H9 (cell line): Measurements from ENCODE around the gene NDUFV3. TPM values are rescaled to one million over a fixed set of nuclear protein-coding genes. Genes with fewer than 3 reads are reported as not detected.
"Not testable (repeated sequence)": the region's sequence is repeated elsewhere in the genome, so short reads cannot be mapped to it uniquely, and the experiment has no call there.

ENCODE experiments used
- DNase-seq: peaks from one replicate; pipeline ENCODE4 v3.0.0-alpha.2; 2017
- H2AFZ ChIP-seq: one replicate; pipeline ENCODE4 v1.6.1; 2013; ENCODE audit warnings: mild to moderate bottlenecking, low read length, control low read depth, moderate library complexity
- H2AK5ac ChIP-seq: 2 replicates; pipeline ENCODE4 v1.6.1; 2013; ENCODE audit warnings: low read length, control low read depth, mixed read lengths; ENCODE audit not compliant: insufficient read length
- H2BK120ac ChIP-seq: one replicate; pipeline ENCODE4 v1.6.1; 2013; ENCODE audit warnings: low read depth, mild to moderate bottlenecking, low read length, control low read depth, inconsistent platforms; ENCODE audit not compliant: poor library complexity, severe bottlenecking
- H2BK12ac ChIP-seq: 2 replicates; pipeline ENCODE4 v1.6.1; 2013; ENCODE audit warnings: low read length, control low read depth, mixed read lengths, low read depth; ENCODE audit not compliant: insufficient read length
- H2BK15ac ChIP-seq: 2 replicates; pipeline ENCODE4 v1.6.1; 2013; ENCODE audit warnings: low read depth, low read length, control low read depth
- H2BK20ac ChIP-seq: one replicate; pipeline ENCODE4 v1.6.1; 2013; ENCODE audit warnings: low read depth, mild to moderate bottlenecking, low read length, control low read depth, inconsistent platforms; ENCODE audit not compliant: poor library complexity, severe bottlenecking
- H2BK5ac ChIP-seq: 2 replicates; pipeline ENCODE4 v1.6.1; 2013; ENCODE audit warnings: low read length, control low read depth, mixed read lengths; ENCODE audit not compliant: insufficient read length
- H3K14ac ChIP-seq: 2 replicates; pipeline ENCODE4 v1.6.1; 2013; ENCODE audit warnings: low read length, control low read depth; ENCODE audit not compliant: insufficient read depth
- H3K18ac ChIP-seq: 2 replicates; pipeline ENCODE4 v1.6.1; 2013; ENCODE audit warnings: low read depth, mild to moderate bottlenecking, mixed read lengths, low read length, control low read depth; ENCODE audit not compliant: insufficient read length
- H3K23ac ChIP-seq: 2 replicates; pipeline ENCODE4 v1.6.1; 2013; ENCODE audit warnings: low read length, control low read depth, mixed read lengths, low read depth; ENCODE audit not compliant: insufficient read length
- H3K23me2 ChIP-seq: 2 replicates; pipeline ENCODE4 v1.6.1; 2013; ENCODE audit warnings: low read depth, mild to moderate bottlenecking, mixed read lengths, low read length, control low read depth; ENCODE audit not compliant: insufficient read length, poor library complexity, severe bottlenecking
- H3K27ac ChIP-seq: 2 replicates; pipeline ENCODE4 v1.5.1; 2013; ENCODE audit warnings: low read length, control low read depth, mixed read lengths, low read depth; ENCODE audit not compliant: insufficient read length
- H3K27me3 ChIP-seq: 2 replicates; pipeline ENCODE4 v1.6.1; 2013; ENCODE audit warnings: low read length, control low read depth, inconsistent platforms; ENCODE audit not compliant: insufficient read depth
- H3K4ac ChIP-seq: 2 replicates; pipeline ENCODE4 v1.6.1; 2013; ENCODE audit warnings: low read depth, mild to moderate bottlenecking, control low read depth, inconsistent platforms, low read length, moderate library complexity
- H3K4me1 ChIP-seq: 2 replicates; pipeline ENCODE4 v1.6.1; 2013; ENCODE audit warnings: low read length, control low read depth, inconsistent platforms; ENCODE audit not compliant: insufficient read depth
- H3K4me2 ChIP-seq: 2 replicates; pipeline ENCODE4 v1.6.1; 2013; ENCODE audit warnings: low read length, control low read depth, mixed read lengths; ENCODE audit not compliant: insufficient read length, insufficient read depth
- H3K56ac ChIP-seq: 2 replicates; pipeline ENCODE4 v1.6.1; 2013; ENCODE audit warnings: low read depth, mild to moderate bottlenecking, mixed read lengths, low read length, control low read depth; ENCODE audit not compliant: insufficient read length
- H3K79me1 ChIP-seq: 2 replicates; pipeline ENCODE4 v1.6.1; 2013; ENCODE audit warnings: low read depth, mild to moderate bottlenecking, moderate library complexity, low read length, control low read depth, inconsistent platforms; ENCODE audit not compliant: insufficient read depth, poor library complexity, severe bottlenecking
- H3K79me2 ChIP-seq: 2 replicates; pipeline ENCODE4 v1.6.1; 2013; ENCODE audit warnings: low read length, control low read depth, inconsistent platforms; ENCODE audit not compliant: insufficient read depth
- H3K9ac ChIP-seq: 2 replicates; pipeline ENCODE4 v1.6.1; 2013; ENCODE audit warnings: low read length, control low read depth, mixed read lengths; ENCODE audit not compliant: insufficient read length; ENCODE audit errors: extremely low read depth
- H3K9me3 ChIP-seq: one replicate; pipeline ENCODE4 v1.6.1; 2013; ENCODE audit warnings: low read depth, low read length, inconsistent platforms; ENCODE audit not compliant: control insufficient read depth
- H3T11ph ChIP-seq: one replicate; pipeline ENCODE4 v1.6.1; 2013; ENCODE audit warnings: mild to moderate bottlenecking, low read length, control low read depth, inconsistent platforms
- H4K20me1 ChIP-seq: one replicate; pipeline ENCODE4 v1.6.1; 2013; ENCODE audit not compliant: control insufficient read depth, insufficient read length, insufficient read depth
- H4K5ac ChIP-seq: 2 replicates; pipeline ENCODE4 v1.6.1; 2013; ENCODE audit warnings: low read depth, mild to moderate bottlenecking, mixed read lengths, low read length, control low read depth; ENCODE audit not compliant: insufficient read length
- H4K8ac ChIP-seq: replicated peaks from 2 replicates; pipeline ENCODE4 v1.6.1; 2013; ENCODE audit warnings: low read length, control low read depth, mixed read lengths, low read depth; ENCODE audit not compliant: insufficient read length
- H4K91ac ChIP-seq: 2 replicates; pipeline ENCODE4 v1.6.1; 2013; ENCODE audit warnings: low read depth, mild to moderate bottlenecking, moderate library complexity, mixed read lengths, low read length, control low read depth; ENCODE audit not compliant: insufficient read length
- H3K27ac Mint-ChIP-seq, 3 experiments: 2 replicates in 2 of 3; 3 replicates in 1 of 3; pipeline ENCODE4 v1.8.0; 2020 to 2021; ENCODE audit warnings: mixed read lengths in 3 of 3, mild to moderate bottlenecking in 1 of 3, moderate library complexity in 1 of 3
- H3K27me3 Mint-ChIP-seq: 2 replicates; pipeline ENCODE4 v1.8.0; 2021; ENCODE audit warnings: low read depth, mild to moderate bottlenecking, moderate library complexity, mixed read lengths
- H3K36me3 Mint-ChIP-seq, 3 experiments: 2 replicates in 2 of 3; 3 replicates in 1 of 3; pipeline ENCODE4 v1.8.0; 2020 to 2021; ENCODE audit warnings: low read depth in 3 of 3, mixed read lengths in 3 of 3; ENCODE audit not compliant: insufficient read depth in 1 of 3
- H3K4me1 Mint-ChIP-seq, 2 experiments: 2 replicates each; pipeline ENCODE4 v1.8.0; 2020; ENCODE audit warnings: mixed read lengths in 2 of 2
- H3K4me3 Mint-ChIP-seq, 2 experiments: 2 replicates in 1 of 2; 3 replicates in 1 of 2; pipeline ENCODE4 v1.8.0; 2020 to 2021; ENCODE audit warnings: mild to moderate bottlenecking in 2 of 2, mixed read lengths in 2 of 2, moderate library complexity in 1 of 2
- H3K9me3 Mint-ChIP-seq, 2 experiments: 2 replicates in 1 of 2; 3 replicates in 1 of 2; pipeline ENCODE4 v1.8.0; 2020; ENCODE audit warnings: mild to moderate bottlenecking in 2 of 2, mixed read lengths in 2 of 2, moderate library complexity in 1 of 2
- CTCF ChIP-seq: fragments of 200-600 bp; sonication (generic); conservative IDR thresholded peaks from 3 replicates; pipeline ENCODE4 v1.8.0; 2021; ENCODE audit warnings: antibody characterized with exemption, mild to moderate bottlenecking
- WGBS: extraction: QIAGEN DNeasy Blood & Tissue Kit; methylation state at CpG from one replicate; pipeline ENCODE4 v1.1.7; 2013; ENCODE audit warnings: missing lambda C conversion rate, low lambda C conversion rate, mixed read lengths; ENCODE audit not compliant: insufficient read length; ENCODE audit errors: extremely low coverage; 5-methylcytosine and 5-hydroxymethylcytosine counted together
- total RNA-seq: library from RNA; stranded (reverse); gene quantifications from 2 replicates; pipeline ENCODE4 v1.2.1, GENCODE V29; 2021

NDUFV3 gene
- total RNA-seq, 1 experiment from 2014 or later = 35.6 TPM

- Histone ChIP-seq H3K4me1 (no peaks in the 10 kb centered on the region), H3K18ac (no peak overlapping the region), H2AK5ac (no peak overlapping the region), H3K4ac (no peak overlapping the region), H4K5ac (no peak overlapping the region), H4K8ac (no peak overlapping the region), H4K20me1 (no peaks in the 10 kb centered on the region), H2BK120ac (no peak overlapping the region), H3K9me3 (no peaks in the 10 kb centered on the region), H2BK12ac (no peak overlapping the region), H3K23me2 (peaks cover under 1% of the 10 kb centered on the region), H2BK15ac (no peak overlapping the region), H3K79me1 (no peaks in the 10 kb centered on the region), H3K56ac (no peak overlapping the region), H3K9ac (no peak overlapping the region), H2AFZ (no peak overlapping the region), H3K79me2 (peaks cover 14% of the 10 kb centered on the region; the same call in 1 of the 2 replicates), H3K27me3 (no peaks in the 10 kb centered on the region), H2BK20ac (no peak overlapping the region), H3T11ph (no peak overlapping the region), H3K14ac (no peak overlapping the region), H3K27ac (no peak overlapping the region), H2BK5ac (no peak overlapping the region), H3K4me2 (no peak overlapping the region), H4K91ac (no peak overlapping the region), H3K23ac (no peak overlapping the region)
- Mint-ChIP-seq H3K4me1 (peaks cover 2 to 6% of the 10 kb centered on the region in 2 experiments), H3K4me3 (no peak overlapping the region), H3K9me3 (no peaks in the 10 kb centered on the region), H3K36me3 (peaks cover 49 to 93% (median 85%) of the 10 kb centered on the region in 3 experiments; a peak in 6 of 7 replicates), H3K27ac (no peak overlapping the region; a peak in 1 of 7 replicates), H3K27me3 (no peaks in the 10 kb centered on the region)
- no CpG with 5 or more reads among the region's 7 CpGs for WGBS
- no peak for DNase-seq
- no peak for TF ChIP-seq CTCF
These were observed 20.0 kb upstream of the NDUFV3 start for GRCh38 chr21:42873096-42873495.

- H3K4me1 ChIP-seq, H3K18ac ChIP-seq, H3K4me3 Mint-ChIP-seq, H3K27ac Mint-ChIP-seq, H4K20me1 ChIP-seq, H3K23ac ChIP-seq, H4K5ac ChIP-seq, H3K27me3 Mint-ChIP-seq, H3K9ac ChIP-seq, H2BK20ac ChIP-seq, H2BK5ac ChIP-seq, H3K56ac ChIP-seq, H3K14ac ChIP-seq, H3K4ac ChIP-seq, H3K27ac ChIP-seq, H4K91ac ChIP-seq, H3T11ph ChIP-seq, H3K27me3 ChIP-seq, H4K8ac ChIP-seq, H2BK15ac ChIP-seq, H3K4me2 ChIP-seq, DNase-seq, H2BK12ac ChIP-seq, H3K9me3 ChIP-seq, H3K9me3 Mint-ChIP-seq, H3K79me2 ChIP-seq, H3K79me1 ChIP-seq, H2AK5ac ChIP-seq, H2AFZ ChIP-seq, H2BK120ac ChIP-seq: not testable (repeated sequence)
- peaks cover 11% of the 10 kb centered on the region for H3K23me2 ChIP-seq
- H3K36me3 Mint-ChIP-seq = peaks cover 36 to 67% (median 61%) of the 10 kb centered on the region in 3 experiments; a peak in 6 of 7 replicates
- H3K4me1 Mint-ChIP-seq = peaks cover 15 to 22% of the 10 kb centered on the region in 2 experiments
- no CpG with 5 or more reads among the region's 10 CpGs for WGBS
These were observed 17.3 kb upstream of the NDUFV3 start for GRCh38 chr21:42875811-42876210.
